HG02763 (cell line): ENCODE measurements around the gene TRMT61A.

ENCODE experiments used
- ATAC-seq: cut with Tn5 transposase; IDR thresholded peaks from one replicate; pipeline ENCODE4 v1.9.1; 2021; ENCODE audit warnings: mild to moderate bottlenecking, moderate library complexity; ENCODE audit not compliant: unreplicated experiment

Gene TRMT61A

DNA sequence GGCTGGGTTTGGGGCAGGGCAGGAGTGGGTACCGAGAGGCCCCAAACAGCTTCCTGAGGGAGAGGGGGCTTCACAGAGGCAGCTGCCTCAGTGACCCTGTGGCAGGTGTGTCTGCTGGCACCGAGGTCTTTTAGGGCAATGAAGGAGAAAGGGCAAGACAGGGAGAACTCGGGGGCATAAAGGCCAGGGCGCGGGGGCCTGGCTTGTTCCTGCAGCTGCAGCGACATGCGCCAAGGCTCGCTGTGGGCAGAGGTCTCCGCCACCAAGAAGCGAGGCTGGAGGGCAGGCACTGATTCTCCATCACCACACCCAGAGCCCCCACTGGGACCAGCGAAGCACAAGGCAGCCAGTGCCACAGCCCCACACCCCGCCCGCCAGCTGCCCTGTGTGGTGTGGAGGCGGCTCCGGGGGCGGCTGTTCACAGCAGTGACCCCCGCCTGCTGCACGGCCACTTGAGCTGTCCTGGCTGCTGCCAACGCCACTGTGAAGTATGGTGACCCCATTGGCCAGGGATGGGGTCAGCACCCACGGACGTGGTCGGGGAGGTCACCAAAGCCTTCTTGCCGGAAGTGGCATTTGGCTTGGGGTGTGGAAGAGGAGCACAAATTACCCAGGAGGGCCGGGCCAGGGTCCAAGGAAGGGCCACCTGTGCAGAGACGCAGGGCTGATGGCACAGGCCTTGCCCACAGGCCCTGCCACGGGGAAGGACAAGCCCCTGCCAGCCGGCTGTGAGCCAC, 17.1 kb downstream of the TRMT61A start:
- ATAC-seq = no peak

DNA sequence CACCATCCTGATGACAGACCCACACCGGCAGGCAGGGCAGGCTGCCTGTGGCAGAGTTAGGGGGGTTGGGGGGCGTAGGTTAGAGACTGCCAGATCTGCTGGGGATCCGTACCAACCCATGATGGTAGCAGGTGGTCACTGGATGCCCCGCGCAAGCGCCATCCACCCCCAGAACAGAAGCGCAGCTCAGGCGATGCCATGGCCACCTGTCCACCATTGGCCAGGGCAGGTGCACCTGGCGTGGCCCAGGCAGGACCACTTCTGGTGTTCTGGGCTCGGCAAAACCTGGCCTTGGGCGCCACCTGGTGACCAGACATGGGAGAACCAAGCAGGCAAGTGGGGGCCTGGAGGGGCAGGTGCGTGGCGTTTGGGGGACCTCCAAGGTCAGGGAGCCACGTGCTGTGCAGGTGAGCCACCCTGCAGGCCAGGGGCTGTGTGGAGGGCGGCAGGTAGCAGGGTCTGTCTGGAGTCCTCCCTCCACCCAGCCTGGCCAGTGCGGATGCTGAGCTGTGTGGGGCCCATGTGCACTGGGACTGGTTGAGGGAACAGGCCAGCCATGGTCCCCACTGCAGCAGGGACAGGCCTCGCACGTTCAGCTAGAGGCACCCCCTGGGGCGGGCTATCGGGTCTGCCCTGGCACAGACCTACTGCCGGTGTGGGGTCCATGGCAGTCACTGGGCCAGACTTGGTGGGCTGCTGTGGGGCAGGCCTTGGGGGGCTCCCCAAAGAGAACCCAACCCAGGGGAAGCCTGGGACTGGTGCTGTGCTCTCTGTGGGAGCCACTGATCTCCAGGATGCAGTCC, 17.9 kb downstream of the TRMT61A start:
- ATAC-seq = no peak

DNA sequence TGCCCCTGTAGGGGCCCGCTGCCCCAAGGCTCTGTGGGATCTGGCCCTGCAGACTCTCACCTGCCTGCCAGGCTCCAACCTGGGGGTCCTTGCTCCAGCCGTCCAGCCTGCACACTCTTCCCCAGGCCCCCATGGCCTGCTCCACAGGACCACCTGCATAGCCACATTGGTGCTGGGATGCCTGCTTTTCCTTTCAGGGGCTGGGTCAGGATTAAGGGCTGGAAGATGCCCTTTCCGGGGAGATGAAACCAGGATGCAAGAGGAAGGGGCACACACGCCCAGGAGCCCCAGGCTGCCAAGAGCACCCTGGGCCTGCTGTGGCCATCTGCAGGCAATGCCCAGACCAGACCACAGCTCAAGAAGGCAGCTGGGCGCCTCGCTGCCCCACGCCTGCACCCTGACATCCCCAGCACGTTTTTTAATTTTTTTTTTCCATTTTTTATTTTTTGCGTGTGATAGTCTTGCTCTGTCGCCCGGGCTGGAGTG, 18.5 kb downstream of the TRMT61A start:
- no peak for ATAC-seq

DNA sequence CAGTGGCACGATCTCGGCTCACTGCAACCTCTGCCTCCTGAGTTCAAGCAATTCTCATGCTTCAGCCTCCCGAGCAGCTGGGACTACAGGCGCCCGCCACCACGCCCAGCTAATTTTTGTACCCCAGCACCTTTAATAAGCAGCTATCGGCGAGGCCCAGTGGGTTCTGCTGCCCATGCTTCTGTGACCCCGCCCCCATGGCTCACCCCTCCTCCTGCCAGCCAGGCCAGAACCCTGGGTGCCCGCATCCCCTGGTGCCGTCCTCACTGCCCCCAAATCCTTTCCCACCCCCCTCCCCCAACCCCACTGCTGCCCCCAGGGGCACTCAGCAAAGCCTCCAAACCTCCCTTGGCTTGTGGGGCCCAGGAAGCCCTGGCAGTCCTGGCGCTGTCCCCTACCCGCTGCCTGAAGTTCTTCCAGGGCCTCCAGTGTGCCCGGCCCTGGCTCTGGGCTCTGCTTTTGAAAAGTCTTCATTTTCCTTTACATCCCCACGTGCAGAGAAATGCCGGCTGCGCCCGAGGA, 19.0 kb downstream of the TRMT61A start:
- no peak for ATAC-seq

DNA sequence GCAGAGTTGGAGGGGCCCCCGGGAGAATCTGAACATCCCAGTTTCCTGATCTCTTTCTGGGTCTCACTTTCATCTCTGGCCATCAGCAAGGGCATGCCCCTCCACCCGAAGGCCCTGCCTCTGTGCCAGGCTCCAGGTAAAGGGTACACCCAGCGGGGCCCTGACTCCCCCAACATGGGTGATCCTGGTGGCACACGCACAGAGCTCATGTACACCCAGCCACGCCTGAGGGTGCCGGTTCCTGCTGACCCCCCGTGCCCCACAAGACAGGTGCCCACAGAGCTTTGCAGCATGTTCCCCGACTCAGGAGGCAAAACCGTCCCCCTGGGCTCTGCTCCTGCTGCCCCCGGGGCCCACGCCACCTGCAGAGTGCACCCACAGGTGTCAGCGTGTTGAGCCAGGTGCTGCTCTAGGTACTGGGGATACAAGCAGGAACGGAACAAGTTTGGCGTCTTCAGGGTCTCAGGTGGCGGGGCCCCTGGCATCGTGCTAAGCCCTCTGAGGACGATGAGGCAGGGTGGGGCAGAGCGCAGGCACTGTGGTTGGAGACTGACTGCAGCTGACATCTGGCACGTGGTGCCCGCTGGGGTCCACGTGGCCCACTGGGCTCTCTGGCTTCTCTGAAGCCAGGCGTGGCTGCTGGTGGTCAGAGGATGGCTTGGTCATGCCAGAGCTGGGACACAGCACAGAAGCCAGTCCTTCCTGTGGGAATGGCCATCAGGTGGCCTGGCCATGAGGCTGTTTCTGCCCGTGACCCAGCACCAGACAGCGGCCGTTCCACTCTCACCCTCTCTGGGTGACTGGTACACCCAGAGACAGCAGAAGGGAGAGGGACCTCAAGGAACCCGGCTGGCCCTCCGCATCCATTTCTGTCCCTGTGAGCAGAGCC, 19.7 kb downstream of the TRMT61A start:
- no peak for ATAC-seq

DNA sequence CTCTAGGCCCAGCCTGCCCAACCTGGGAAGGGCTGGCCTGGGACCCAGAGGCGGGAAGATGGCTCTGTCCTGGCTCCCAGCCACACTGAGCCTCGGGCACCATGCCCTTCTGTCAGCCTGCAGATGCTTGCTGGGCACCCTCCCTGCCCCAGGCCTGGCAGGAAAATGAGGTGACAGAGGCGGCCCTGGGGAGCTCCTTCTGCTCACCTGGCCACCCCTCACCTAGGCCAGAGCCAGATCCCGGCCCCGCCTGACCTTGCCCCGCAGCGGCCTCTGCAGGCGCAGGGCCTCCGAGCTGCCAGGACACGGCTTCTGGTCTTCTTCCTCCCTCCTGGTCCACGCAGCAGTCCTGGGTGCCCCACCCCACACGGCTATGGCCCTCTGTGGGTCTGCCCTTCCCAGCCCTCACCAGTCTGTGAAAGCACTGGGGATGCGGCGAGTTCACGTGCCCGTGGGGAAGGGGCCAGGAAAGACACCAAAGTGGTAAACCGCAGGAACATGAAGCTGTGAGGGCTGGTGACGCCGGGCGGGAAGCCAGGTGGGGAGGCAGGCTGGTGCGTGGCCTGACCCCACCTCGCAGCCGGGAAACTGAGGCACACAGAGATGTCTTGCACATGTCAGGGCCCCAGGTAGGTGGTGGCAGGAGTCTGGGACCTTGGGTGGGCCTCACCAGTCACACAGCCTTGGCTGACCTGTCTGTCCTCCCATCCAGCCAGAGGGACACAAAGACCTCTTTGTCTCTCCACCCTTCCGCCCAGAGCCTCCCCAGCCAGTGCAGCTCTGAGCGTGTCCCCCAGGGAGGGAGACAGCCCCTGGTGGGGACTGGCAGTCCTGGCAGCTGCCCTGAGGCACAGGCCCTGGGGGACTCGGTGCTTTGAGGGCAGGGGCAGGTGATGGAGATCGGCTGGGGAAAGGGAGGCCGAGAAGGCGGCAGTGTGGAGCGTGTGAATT, 20.6 kb downstream of the TRMT61A start:
- no peak for ATAC-seq

DNA sequence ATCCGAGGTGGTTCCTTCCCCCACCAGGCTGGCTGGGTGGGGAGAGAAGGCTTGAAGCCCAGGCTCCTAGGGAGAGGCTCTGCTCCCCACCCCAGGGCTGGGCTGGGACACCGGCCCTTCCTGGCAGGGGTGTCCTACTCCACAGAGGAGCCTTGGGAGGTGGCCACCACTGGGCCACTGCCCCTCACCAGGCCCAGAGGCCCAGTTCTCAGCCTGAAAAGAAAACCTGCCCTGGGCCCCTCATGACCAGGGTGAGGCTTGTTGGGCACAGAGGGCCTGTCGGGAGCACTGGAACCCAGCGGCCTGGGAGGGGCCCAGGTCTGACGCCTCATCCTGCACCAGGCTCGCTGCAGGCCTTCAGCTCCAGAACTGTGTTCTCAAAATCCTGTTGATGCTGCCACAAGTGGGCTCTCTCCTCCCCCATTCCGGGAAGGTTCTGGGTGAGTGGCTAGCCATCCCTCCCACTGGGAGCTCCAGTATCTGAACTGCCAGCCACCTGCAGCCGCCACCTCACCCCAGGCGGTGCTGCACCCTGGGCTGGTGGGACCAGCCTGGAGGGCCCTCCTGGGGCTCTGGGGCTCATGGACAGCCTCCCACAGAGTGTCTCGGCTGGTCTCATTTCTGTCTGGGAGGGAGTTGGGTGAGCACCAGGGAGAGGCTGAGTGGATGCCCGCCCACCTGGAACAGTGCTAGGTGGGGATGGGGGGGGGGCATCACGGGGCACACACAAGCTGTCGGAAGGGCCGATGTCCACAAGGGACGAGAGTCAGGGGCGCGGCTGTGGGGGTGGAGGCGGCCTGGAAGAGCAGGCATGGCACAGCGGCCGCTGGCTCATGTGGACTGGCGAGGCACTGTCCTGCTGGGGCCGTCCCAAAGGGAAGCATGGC, 21.7 kb downstream of the TRMT61A start:
- no peak for ATAC-seq

DNA sequence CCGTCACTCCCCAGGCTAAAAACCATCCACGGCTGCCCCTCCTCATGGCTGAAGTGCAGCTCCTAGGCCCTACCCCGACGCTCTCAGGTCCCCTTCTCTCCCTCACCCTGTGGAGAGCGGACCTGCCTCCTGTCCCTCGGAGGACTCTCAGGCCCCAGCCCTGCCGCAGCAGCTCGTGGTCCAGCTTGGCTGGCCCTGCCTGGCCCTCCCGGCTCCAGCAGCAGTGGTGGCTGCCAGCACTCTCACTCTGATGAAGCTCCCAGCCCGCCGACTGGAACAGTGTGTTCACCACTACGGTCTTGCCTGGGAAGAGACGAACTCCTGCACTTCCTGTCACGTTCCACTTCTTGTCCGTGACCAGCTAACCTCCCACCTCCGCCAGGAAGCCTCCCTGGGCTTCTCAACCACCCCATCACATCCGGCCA, 22.4 kb downstream of the TRMT61A start:
- ATAC-seq = no peak

DNA sequence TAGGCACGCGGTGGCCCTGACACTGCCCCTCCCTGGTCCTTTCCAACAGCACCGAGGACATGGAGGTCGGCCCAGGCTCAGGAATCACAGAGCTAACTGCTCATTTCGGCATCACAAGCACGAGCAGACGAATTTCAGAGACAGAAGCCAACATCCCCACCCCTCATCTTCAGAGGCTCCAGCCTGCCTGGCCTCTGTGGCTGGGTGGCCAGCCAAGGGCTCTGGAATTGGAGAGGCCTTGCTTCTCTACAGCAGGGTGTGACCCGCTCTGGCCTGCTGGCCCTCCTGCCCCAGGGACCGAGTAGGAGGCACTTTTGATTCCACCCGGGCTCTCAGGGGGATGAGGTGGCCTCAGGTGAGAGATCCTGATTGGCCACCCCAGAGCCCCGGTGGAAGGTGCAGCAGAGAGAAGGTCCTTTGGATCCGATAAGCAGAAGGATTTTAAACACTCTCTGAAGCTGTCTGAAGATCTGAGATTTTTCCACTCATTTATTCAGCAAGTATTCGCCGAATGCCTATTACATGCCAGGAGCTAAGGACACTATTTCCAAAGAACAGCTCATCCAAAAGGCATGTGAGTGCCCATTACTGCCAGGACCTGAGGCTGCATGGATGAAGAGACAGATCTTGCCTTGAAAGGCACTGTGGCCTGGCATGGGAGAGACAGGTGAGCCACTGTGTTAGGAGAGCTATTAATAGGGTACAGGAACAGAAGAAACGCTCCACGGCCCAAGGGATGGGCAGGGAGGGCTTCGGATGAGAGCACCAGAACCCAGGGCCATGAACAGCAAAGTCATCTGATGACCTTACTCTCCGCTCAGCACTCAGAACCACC, 23.2 kb downstream of the TRMT61A start:
- ATAC-seq = no peak

DNA sequence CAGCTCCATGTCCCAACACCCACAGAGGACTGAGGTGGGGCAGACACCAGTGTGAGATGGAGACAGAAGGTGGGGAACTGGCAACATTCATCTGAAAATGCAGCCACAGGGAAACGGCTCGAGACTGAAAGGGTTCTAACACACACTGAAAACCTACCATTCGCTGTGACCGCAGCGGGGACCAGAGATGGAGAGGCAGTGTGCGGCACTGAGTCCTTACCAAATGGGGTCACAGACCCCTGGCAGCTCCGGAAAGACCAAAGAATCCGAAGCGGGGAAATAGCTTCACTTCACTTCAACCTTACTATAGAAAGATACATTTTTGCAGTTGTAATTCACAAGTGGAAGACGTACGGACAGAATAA, 23.8 kb downstream of the TRMT61A start:
- ATAC-seq = no peak

DNA sequence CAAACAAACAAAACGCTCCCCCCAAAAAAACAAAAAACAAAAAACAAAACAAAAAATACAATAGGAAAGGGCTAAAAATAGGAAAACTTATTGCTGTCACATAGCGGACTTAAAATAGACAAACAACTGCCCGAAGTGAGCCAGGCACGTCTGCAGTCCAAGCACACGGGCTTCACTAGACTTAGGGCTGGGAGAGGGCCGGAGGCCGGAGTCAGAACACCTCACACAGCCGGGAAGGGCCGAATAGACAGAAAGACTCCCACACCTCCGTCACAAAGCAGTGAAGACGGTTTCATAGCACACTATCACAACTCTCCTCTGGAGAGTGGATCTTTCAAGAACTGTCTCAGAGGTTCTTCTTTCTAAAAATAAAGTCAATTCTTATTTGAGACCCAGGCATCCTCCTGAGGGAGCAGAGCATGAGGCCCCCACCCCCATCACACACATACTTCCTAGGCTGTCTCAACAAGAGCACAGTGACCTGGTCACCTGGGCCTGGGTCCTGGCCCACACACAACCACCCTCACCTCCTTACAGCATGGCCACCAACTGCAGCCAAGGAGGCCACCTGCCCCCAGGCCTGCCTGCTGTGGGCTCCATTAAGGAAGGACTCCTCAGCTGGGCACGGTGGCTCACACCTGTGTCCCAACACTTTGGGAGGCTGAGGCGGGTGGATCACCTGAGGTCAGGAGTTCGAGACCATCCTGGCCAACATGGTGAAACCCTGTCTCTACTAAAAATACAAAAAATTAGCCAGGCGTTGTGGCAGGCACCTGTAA, 26.8 kb downstream of the TRMT61A start:
- ATAC-seq = no peak

DNA sequence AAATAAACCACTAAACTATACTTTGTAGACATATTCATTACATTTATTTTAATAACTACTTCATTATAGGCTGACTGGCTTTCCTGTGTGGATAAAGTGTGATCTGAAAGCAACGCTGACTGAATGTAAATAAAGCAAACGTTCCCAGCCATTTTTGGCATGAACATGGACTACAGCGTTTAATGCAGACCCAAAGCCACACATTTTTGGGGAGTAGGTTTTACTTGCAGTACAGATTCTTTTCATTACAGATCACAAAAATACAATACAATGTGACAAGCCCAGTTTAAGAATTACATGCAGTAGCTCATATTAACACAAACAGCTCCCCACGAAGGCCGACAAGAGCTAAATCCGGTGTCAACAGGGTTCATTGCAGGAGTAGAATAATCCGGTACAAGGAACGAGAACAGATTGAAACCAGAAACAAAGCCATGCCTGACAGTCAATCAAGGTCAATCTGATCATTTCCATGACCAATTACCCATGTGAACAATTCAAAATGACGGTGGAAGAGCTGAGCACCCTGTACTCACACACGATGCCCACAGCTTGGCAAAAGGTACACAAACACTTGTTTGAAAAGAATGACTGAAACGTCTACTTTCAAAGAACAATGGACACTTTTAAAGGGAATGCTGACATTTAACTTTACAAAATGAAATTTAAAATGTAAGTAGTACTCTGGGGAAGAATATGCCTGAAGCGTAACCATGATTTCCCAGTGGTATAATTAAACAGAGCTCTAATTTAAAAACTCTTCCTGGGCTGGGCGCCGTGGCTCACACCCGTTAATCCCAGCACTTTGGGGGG, 28.2 kb downstream of the TRMT61A start:
- no peak for ATAC-seq

DNA sequence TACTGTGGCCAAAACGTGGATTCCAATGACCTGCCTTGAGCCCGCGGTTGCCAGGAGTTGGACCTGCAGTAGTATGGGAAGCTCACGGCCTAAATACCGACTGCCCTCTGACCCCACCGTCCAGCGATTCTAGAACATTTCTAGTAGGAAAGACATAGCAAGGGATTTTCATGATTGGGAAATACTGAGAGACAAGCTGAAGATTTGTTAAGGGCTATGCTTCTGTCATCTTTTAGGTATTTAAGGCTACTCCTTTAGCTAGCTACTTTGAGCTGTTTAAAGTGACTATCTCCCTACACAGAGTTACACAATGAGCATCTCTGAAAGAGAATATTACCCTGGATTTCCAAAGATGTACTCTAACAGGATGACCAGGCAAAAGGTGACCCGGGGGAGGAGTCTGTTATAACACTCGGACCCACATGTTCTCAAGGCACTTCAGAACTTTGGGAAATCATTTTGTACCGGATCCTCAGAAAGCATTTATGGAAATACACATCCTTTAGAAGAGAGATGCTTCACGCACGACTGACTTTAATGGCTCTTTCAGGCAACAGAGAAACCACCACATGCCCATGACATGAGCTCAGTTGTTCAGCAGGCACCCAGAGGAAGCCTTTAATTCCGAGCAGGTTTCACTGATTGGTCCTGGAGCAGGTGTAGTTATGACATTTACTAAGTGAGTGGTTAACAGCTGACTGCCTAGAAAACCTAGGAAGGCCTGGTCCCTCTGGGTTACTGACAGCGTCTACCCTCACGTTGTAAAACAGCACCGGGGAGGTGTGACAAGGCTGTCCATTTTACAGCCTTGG, 29.3 kb downstream of the TRMT61A start:
- ATAC-seq = no peak

DNA sequence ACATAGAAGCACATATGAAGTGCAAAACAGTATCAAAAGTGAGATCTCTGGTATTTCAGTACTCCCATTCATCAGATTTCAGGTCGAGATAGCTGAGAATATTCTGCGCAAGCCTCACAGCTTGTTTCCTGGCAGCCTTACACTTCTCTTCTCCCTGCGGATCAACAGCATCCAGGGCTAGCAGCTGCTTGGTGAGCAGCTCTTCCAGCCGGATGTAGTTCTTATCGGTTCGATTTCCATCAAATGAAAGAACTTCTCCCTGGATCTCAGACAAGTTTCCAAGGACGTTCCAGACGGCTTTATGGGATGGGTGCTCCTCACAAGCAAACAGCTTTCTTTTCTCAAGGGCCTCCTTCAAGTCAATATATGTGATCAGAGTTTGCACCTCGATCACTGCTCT, 30.8 kb downstream of the TRMT61A start:
- no peak for ATAC-seq

DNA sequence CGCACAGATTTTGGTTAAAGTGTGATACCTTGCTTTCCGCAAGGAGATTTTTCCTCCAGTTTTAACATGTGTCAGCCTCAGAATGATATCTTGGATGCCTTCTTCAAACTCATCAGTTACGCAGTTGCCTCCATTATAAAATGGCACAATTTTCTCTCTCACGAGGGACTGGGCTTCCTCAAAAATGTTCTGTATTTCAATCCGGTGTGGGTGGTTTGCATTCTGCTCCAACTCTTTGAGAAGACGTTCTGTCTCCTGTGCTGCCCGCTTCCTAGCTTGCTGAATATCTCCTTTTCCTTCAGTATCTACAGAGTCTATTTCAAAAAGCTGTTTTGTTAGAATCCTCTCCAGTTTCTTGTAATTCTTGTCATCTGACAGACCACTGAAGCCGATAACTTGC, 31.7 kb downstream of the TRMT61A start:
- ATAC-seq = no peak
